T-helper 2 cell treated with Interferon-gamma antibody and Interleukin-4, amounts not matched to agents 100 ng/mL and 5 ng/mL, for 36 hours (primary cell): ENCODE measurements around the gene B9D2. TPM values are rescaled to one million over a fixed set of nuclear protein-coding genes. Genes with fewer than 3 reads are reported as not detected.

Experiments used
- intact Hi-C: fragments of 100-400 bp; cut with micrococcal nuclease; formaldehyde crosslinking; loops from one replicate; pipeline ENCODE4 v1.15.1; 2023
- total RNA-seq: library from RNA; stranded (reverse); gene quantifications from 2 replicates; pipeline ENCODE4 v1.2.3, GENCODE V29; 2022

Gene B9D2
- total RNA-seq, 1 donor from 2014 or later, result 11.5 TPM

- intact Hi-C loops, result no loop called here
Observed at GRCh38 chr19:41318696-41319499, 45.1 kb downstream of the B9D2 start.

- intact Hi-C loops, result no loop called here
Observed at GRCh38 chr19:41316306-41316920, 47.5 kb downstream of the B9D2 start.

- intact Hi-C loops, result no loop called here
Observed at GRCh38 chr19:41311613-41312012, 52.3 kb downstream of the B9D2 start.

- intact Hi-C loops, result no loop called here
Observed at GRCh38 chr19:41311072-41311471, 52.9 kb downstream of the B9D2 start.

- intact Hi-C loops, result loop anchor here (1.0 kb wide), 1 partner anchor 43 kb away; the partner anchor contains the start of gene TGFB1
Observed at GRCh38 chr19:41310033-41310831, 53.7 kb downstream of the B9D2 start, which contains the start of gene CCDC97. Gene CCDC97 (plus strand): TSS chr19:41310172. CDS start chr19:41310311, 139 bp downstream.

- intact Hi-C loops, result loop anchor here (1.0 to 5.0 kb wide), 5 partner anchors 19 to 243 kb away; partner anchors contain the start of gene TGFB1
Observed at GRCh38 chr19:41309180-41310032, 54.5 kb downstream of the B9D2 start.

- intact Hi-C loops, result loop anchor here (1.0 to 5.0 kb wide), 6 partner anchors 20 to 244 kb away; no protein-coding TSS in a partner anchor
Observed at GRCh38 chr19:41308450-41309179, 55.3 kb downstream of the B9D2 start.

- intact Hi-C loops, result loop anchor here (1.0 to 5.0 kb wide), 6 partner anchors 21 to 244 kb away; no protein-coding TSS in a partner anchor
Observed at GRCh38 chr19:41307954-41308449, 55.9 kb downstream of the B9D2 start.

GRCh38 chr19:41307090-41307875 is 56.7 kb downstream of the B9D2 start:
- intact Hi-C loops, result loop anchor here (5.0 kb wide), 2 partner anchors 180 to 245 kb away; no protein-coding TSS in a partner anchor

- intact Hi-C loops, result loop anchor here (5.0 kb wide), 2 partner anchors 179 to 246 kb away; no protein-coding TSS in a partner anchor
Observed at GRCh38 chr19:41305927-41306793, 57.8 kb downstream of the B9D2 start.

- intact Hi-C loops, result loop anchor here (5.0 kb wide), 2 partner anchors 178 to 247 kb away; no protein-coding TSS in a partner anchor
Observed at GRCh38 chr19:41304706-41305483, 59.1 kb downstream of the B9D2 start.

Other genes with a start within 250 kb of the B9D2 start
- gene CYP2F1, start 249.7 kb downstream of the B9D2 start, total RNA-seq, result not detected in 2 replicates
- gene CYP2S1, start 170.9 kb downstream of the B9D2 start, total RNA-seq, result 0.23 and 0.41 TPM in 2 replicates
- not detected in 2 replicates for gene AXL, start 144.9 kb downstream of the B9D2 start, total RNA-seq
- gene HNRNPUL1, start 99.8 kb downstream of the B9D2 start, total RNA-seq, result 331 and 349 TPM in 2 replicates
- 51.7 and 55.9 TPM in 2 replicates for gene CCDC97, start 54.0 kb downstream of the B9D2 start, total RNA-seq
- 179 and 181 TPM in 2 replicates for gene TGFB1, start 10.2 kb downstream of the B9D2 start, total RNA-seq
- gene TMEM91, start 12.4 kb upstream of the B9D2 start, total RNA-seq, result 4.4 and 5.6 TPM in 2 replicates
- gene EXOSC5, start 33.2 kb upstream of the B9D2 start, total RNA-seq, result 32.3 and 37.7 TPM in 2 replicates
- gene BCKDHA, start 33.7 kb upstream of the B9D2 start, total RNA-seq, result 16.8 and 19.5 TPM in 2 replicates
- 2.4 and 2.8 TPM in 2 replicates for gene B3GNT8, start 63.2 kb upstream of the B9D2 start, total RNA-seq
- gene DMAC2, start 75.8 kb upstream of the B9D2 start, total RNA-seq, result 44.5 and 48.9 TPM in 2 replicates
- not detected in 2 replicates for gene ERICH4, start 79.0 kb upstream of the B9D2 start, total RNA-seq
- 44.3 and 49.9 TPM in 2 replicates for gene CEACAM21, start 212.0 kb upstream of the B9D2 start, total RNA-seq